ENCODE measurements around the gene MAP7D1.
"Not testable (repeated sequence)": the region's sequence is repeated elsewhere in the genome, so short reads cannot be mapped to it uniquely, and the experiment has no call there.

The MAP7D1 gene

GRCh38 chr1:36198641-36199040 lies 42.7 kb downstream of the MAP7D1 start:
- no peak for DNase-seq

- DNase-seq: peak in 23 of 58 donors; percentile 4 to 70 (median 21)
These were observed 44.2 kb downstream of the MAP7D1 start for GRCh38 chr1:36199934-36200741.

GRCh38 chr1:36203027-36203553 lies 47.1 kb downstream of the MAP7D1 start:
- no peak for DNase-seq

GRCh38 chr1:36203554-36204346 lies 47.8 kb downstream of the MAP7D1 start:
- peak in 44 of 58 donors; percentile 6 to 68 (median 44) for DNase-seq

- peak in 5 of 58 donors; percentile 3 to 48 (median 19) for DNase-seq
These were observed 48.5 kb downstream of the MAP7D1 start for GRCh38 chr1:36204347-36204909.

GRCh38 chr1:36206323-36206858 lies 50.4 kb downstream of the MAP7D1 start:
- DNase-seq: no peak

- peak in 34 of 58 donors; percentile 7 to 72 (median 31) for DNase-seq
These were observed 51.4 kb downstream of the MAP7D1 start for GRCh38 chr1:36207339-36207738.

GRCh38 chr1:36208978-36209703 lies 53.2 kb downstream of the MAP7D1 start:
- DNase-seq: no peak

GRCh38 chr1:36211307-36211706 lies 55.3 kb downstream of the MAP7D1 start:
- DNase-seq: no peak

GRCh38 chr1:36211841-36212240 lies 55.9 kb downstream of the MAP7D1 start:
- DNase-seq: no peak

- no peak for DNase-seq
These were observed 56.8 kb downstream of the MAP7D1 start for GRCh38 chr1:36212782-36213181.

- peak in 14 of 58 donors; percentile 2 to 35 (median 14) for DNase-seq
These were observed 61.7 kb downstream of the MAP7D1 start for GRCh38 chr1:36217670-36218069.

- DNase-seq: not testable (repeated sequence)
These were observed 65.9 kb downstream of the MAP7D1 start for GRCh38 chr1:36221901-36222300.

- no peak for DNase-seq
These were observed 66.8 kb downstream of the MAP7D1 start for GRCh38 chr1:36222481-36223380.

GRCh38 chr1:36223381-36223995 lies 67.5 kb downstream of the MAP7D1 start:
- DNase-seq: peak in 4 of 58 donors; percentile 22 to 51 (median 36)

- DNase-seq: peak; percentile 87 to 100 (median 100)
These were observed 68.1 kb downstream of the MAP7D1 start, which contains the start of gene THRAP3 for GRCh38 chr1:36223996-36224536. Gene THRAP3 (plus strand): TSS chr1:36224443. CDS start chr1:36282564, 58,121 bp downstream.

- peak in 16 of 58 donors; percentile 60 to 87 (median 76) for DNase-seq
These were observed 68.8 kb downstream of the MAP7D1 start for GRCh38 chr1:36224537-36225282.
